Jurkat, Clone E6-1 (cell line): ENCODE results near the gene RECQL.
"Not testable (repeated sequence)": the region's sequence is repeated elsewhere in the genome, so short reads cannot be mapped to it uniquely, and the experiment has no call there.

Source experiments
- DNase-seq: peaks from one replicate; pipeline ENCODE4 v3.0.0-alpha.2; 2011; ENCODE audit warnings: low read depth, low spot score
- H3K4me3 ChIP-seq: 2 replicates; pipeline ENCODE4 v1.5.1; 2011; ENCODE audit warnings: mild to moderate bottlenecking, low read length, control low read depth, moderate library complexity

Gene RECQL

DNA sequence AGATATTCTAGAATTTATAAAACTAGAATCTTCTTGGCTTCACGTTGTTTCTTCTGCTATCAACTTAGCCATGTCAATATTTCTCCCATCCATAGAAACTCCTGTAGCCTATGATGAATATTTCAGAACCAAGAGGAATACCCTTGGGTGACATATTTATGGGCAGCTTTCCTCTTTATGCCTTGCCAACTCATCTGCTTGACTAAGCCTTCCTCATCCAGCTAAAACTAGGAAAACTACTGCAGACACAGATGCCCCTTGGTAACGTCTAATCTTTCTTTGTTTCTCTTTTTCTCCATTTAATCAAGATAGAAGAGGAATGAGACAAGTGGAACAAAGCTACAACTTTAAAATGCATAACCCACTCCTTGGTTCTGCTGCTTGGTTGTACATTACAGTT lies 6.4 kb upstream of the RECQL start:
- H3K4me3 ChIP-seq, result no peak overlapping the region
- no peak for DNase-seq

DNA sequence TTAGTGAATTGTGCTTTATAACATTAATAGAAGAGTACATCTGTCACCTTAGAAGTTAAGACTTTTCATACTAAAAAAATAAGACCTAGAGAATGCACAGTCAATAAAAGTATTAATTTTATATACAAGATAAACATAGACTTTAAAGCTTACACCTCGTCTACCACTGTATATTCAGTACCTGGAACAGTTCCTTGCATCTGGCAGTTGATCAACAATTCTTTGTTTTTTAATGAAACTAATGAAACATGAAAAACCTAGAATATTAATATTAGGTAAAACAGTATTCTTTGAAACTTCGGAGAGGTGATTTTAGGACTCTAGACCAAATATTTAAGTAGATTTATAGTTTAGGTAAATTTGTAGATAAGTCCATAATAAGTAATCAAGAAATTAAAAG lies 4.5 kb upstream of the RECQL start:
- DNase-seq, result no peak
- H3K4me3 ChIP-seq, result no peak overlapping the region

GRCh38 chr12:21502872-21503271 lies 1.4 kb upstream of the RECQL start:
- peak overlapping the region; percentile 89 for H3K4me3 ChIP-seq
- no peak for DNase-seq

GRCh38 chr12:21502164-21502496 lies 695 bp upstream of the RECQL start:
- H3K4me3 ChIP-seq, result peak overlapping the region; percentile 89
- peak; percentile 23 for DNase-seq

- peak overlapping the region; percentile 89 for H3K4me3 ChIP-seq
- DNase-seq, result no peak
These were observed 613 bp downstream of the RECQL start for GRCh38 chr12:21500786-21501257.

- no peak for DNase-seq
- no peak overlapping the region for H3K4me3 ChIP-seq
These were observed 1.7 kb downstream of the RECQL start for GRCh38 chr12:21499765-21500164.

DNA sequence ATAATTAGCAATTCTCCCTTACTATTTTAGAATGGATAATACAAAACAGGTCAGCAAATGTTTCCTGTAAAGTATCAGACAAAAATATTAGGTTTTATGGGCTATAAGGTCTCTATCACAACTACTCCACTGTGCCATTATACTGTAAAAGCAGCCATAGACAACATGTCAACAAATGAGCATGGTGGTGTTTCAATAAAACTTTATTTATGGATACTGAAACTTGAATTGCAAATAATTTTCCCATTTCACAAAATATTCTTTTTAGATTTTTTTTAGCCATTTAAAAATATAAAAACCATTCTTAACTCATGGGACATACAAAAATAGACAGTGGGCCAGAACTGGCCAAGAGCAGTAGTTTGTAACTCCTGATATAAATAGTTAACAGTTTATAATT lies 15.4 kb downstream of the RECQL start:
- no peak overlapping the region for H3K4me3 ChIP-seq
- DNase-seq, result no peak

- no peak overlapping the region for H3K4me3 ChIP-seq
- no peak for DNase-seq
These were observed 17.9 kb downstream of the RECQL start for GRCh38 chr12:21483531-21483930.

GRCh38 chr12:21478756-21479455 lies 22.5 kb downstream of the RECQL start:
- DNase-seq, result no peak

DNA sequence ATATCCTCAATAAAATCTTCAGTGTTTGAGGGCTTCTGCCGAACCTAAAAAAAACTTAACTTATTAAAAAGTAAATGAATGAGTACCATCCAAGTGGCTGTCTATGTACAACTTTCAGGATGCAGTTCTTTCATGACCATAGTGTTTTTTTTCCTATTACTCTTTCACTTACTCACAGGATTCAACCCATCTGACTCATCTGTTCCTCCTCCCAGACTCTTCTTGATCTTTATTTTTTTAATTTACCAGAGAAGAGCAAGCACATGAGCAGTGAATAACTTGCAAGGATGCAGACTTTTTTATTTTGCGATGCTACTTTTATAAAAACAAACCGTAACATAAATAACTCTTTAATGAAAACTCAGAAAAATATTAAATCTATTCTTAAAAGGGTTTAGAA lies 24.5 kb downstream of the RECQL start:
- DNase-seq, result no peak
- H3K4me3 ChIP-seq, result no peak overlapping the region

More at GRCh38 chr12:21478756-21479455, 22.5 kb downstream of the RECQL start:
- no peak overlapping the region for H3K4me3 ChIP-seq

DNA sequence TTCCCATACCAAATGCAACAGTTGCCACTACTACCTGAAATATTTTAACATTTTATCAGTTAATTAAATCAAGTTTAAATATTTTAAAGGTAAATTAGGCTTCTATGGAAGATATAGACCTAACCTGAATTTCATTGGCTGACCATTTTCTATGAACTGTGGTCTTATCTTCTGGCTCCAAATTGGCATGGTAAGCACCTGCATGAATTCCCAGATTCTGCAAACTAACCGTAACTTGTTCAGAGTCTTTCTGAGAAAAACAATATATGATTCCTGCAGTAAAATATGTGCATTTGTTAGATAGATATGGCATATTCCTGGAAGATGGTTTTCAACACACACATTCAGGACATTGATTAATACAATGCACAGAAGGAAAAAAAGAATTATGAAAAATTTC lies 25.9 kb downstream of the RECQL start:
- no peak for DNase-seq
- no peak overlapping the region for H3K4me3 ChIP-seq

DNA sequence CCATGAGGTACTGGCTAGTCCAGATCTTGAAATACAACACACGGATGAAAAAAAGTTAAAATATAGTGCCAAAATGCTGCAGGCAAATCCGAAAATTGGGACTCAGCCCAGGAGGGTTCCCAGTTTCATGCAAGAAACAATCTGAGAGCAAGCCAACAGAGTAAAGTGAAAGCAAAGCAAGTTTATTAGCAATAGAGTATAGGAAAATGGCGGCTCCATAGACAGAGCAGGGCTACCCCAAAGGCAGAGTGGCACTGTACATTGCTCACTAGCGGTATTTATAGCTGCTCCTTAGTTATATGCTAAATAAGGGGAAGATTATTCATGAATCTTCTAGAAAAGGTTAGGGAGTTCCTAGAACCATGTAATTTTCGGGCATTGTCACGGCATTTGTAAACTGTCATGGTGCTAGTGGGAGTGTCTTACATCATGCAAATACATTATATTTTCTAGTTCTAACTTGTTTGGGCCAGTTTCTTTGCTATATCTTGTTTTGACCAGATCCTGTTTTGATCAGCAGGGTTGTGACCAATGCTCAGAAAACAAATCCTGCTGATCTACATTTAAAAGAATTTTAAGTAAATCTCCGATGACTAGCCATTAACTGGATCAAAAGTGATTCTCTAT lies 29.1 kb downstream of the RECQL start:
- no peak overlapping the region for H3K4me3 ChIP-seq
- no peak for DNase-seq

DNA sequence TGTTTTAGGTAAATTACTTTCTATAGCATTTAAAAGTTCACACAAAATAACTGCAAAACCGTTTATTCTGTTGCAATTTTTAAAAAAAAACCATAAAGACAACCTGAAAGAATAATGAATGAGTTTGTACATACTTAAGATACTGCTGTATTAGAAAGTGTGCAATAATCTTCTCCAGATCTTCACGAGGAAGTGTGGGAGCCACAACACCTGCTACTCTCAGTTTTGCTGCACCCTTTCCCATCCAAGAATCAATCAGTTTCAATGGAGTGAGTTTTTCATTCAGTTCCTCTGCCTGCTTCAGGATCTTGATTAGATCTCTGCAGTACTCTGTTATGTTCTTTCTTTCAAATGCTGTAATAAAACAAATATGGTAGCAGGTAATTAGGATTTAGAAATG lies 30.1 kb downstream of the RECQL start:
- no peak overlapping the region for H3K4me3 ChIP-seq
- DNase-seq, result no peak

DNA sequence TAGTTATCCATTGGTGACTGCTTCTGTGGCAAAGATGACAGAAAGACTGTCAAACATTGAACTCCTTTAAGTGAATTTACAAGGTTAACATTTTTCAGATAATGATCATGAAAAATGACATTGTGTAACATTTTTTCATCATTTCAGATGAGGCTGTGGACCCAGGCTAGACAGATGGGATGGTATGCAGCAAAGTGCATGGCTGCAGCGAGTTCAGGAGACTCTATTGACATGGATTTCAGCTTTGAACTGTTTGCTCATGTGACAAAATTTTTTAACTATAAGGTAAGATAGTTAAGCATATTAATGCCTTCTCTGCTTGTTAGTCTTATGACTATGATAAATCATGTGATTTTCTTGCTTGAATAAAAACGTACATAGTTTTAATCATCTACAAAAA lies 34.1 kb downstream of the RECQL start:
- not testable (repeated sequence) for DNase-seq

GRCh38 chr12:21459474-21459873 lies 42.0 kb downstream of the RECQL start:
- no peak for DNase-seq
- no peak overlapping the region for H3K4me3 ChIP-seq

More for the DNA sequence above, 34.1 kb downstream of the RECQL start:
- H3K4me3 ChIP-seq, result not testable (repeated sequence)

- DNase-seq, result peak; percentile 62
- H3K4me3 ChIP-seq, result no peak overlapping the region
These were observed 45.1 kb downstream of the RECQL start for GRCh38 chr12:21456291-21456780.

DNA sequence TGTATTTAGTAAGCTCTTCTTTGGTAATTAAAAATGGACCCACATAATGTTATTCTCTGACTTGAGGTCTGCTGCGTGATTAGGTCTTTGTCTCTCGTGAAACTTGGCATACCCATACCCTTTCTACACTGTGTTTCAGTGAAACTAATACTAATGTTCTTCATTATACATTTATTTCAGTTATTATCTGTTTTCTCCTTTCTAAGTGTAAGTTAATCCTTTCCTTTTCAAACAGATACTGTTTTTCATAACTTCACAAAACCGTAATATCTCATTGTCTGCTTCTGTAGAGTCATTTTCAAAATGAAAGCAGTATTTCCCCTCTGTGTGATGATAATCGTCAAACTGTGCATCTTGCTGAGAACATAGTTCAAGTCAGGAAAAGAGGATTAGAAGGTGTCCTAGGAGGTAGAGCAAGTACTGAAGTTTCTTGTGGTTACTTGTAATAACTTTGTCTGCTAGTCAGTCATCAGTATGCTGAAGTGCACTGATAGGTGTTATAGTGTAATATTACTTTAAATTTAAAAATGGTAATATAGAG lies 48.1 kb downstream of the RECQL start:
- H3K4me3 ChIP-seq, result no peak overlapping the region
- DNase-seq, result no peak

GRCh38 chr12:21451529-21451928 lies 49.9 kb downstream of the RECQL start:
- no peak overlapping the region for H3K4me3 ChIP-seq
- DNase-seq, result no peak

DNA sequence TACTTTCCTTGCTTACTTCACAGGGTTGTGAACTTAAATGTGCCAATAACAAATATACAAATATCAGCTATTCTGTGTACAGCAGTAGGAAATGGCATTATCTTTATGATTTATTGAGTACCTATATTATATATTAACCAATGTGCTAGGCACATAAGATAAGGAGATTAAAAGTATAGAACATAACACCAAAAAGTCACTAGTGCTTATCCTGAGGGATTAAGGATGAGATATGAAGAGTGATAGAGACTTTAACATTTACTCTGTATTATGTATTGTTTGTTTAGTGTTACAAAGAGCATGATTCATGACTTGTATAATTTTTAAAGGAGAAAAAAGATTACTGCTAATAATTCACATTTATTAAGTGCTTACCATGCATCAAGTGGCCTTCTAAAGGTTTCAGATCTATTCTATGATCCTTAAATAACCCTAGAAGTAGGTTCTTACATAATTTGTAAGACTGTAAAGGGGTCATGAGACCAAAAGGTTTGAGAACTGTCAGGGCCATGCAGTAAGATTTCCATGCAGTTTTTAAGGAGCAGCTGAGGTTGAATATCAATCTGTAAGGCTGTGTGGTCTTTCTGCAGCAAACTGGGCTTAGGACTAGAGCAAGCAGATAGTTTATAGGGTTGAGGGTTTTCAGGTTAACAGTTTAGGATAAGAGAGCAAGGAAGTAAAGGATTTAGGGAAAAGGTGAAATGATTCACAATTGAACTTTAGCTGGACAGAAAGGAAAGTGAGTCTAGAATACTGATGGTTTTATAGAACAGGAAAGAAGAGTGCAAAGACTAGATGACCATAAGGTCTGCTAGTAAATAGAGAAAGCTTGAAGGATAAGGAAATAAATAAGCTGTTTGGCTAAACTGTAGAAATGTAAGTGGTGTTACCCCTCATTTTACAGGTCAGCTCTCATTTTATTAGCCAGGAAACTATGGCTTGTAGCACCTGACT lies 57.0 kb downstream of the RECQL start:
- no peak for DNase-seq
- H3K4me3 ChIP-seq, result no peak overlapping the region
